NCI-H1436 (cell line): ENCODE data around the gene TLR6.
"Not testable (repeated sequence)": the region's sequence is repeated elsewhere in the genome, so short reads cannot be mapped to it uniquely, and the experiment has no call there.

Experiments
- DNase-seq: peaks from one replicate; lab custom pipeline; 2025; lab: John Stamatoyannopoulos, UW

TLR6 gene

DNA sequence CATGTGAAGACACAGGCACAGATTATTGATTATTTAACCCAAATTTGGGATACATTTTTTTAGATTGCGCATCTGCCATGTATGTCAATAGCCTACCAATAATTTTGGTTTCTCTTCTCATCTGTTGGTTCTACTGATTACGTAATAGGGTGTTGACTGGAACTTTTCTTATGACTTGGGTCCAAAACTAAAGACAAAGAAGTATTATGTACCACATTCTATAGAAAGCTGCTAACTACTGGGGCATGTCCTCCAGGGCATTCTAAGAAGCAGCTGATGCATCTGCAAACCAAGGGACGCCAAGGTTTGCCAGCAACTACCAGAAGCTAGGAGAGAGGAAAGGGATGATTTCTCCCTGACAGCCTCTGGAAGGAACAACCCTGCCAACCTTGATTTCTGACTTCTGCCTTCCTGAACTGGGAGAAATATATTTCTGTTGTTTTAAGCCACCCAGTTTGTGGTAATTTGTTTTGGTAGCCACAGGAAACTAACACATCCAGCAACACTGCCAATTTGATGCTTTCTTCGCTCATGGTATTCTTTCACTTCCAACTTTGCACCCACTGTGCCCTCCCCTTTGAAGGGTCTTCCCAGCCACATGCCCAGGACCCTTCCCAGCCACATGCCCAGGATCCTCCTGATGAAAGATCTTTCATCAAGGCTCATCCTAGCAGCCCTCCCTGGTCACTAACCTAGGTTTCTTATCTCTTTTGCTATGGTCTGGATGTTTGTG, 36.1 kb downstream of the TLR6 start:
- DNase-seq, result no peak

DNA sequence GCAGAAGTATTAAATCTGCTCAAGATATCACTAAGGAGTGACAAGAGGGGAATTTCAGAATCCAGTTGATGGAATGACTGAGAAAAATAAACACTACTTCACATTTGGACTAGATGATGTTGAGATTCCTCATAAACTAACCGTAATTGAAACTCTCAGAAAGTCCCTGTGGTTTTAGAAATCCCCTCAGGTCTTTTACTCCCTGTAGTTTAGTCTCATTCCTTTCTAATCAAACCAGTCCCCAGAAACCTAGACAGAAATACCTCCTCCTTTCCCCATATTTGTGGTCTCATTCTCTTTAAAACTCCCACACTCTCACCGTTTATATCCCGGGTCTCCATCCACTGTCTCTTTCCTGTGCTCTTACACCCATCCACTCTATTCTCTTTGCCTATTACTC, 37.0 kb downstream of the TLR6 start:
- no peak for DNase-seq

DNA sequence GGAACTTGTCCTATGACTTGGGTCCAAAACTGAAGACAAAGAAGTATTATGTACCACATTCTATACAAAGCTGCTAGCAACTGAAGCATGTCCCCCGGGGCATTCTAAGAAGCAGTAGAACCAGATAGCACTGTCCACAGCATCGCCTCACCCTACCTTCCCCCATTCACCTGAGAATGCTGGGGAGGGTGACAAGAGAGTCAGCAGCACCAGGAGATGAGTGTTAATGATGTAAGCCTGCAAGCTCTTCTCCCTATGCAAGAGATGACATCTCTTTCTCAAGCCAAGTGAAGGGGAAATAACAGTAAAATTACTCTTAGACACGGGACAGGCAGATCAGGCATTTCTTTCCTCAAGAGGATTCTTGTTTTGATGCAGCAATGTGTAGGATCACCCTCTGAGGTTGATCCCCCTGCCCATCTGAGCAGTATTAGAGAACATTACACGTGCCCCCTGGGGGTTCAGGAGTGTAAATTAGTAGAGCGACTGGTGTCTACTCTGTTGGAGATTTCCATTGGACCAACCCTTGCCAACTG, 38.1 kb downstream of the TLR6 start:
- DNase-seq, result no peak

DNA sequence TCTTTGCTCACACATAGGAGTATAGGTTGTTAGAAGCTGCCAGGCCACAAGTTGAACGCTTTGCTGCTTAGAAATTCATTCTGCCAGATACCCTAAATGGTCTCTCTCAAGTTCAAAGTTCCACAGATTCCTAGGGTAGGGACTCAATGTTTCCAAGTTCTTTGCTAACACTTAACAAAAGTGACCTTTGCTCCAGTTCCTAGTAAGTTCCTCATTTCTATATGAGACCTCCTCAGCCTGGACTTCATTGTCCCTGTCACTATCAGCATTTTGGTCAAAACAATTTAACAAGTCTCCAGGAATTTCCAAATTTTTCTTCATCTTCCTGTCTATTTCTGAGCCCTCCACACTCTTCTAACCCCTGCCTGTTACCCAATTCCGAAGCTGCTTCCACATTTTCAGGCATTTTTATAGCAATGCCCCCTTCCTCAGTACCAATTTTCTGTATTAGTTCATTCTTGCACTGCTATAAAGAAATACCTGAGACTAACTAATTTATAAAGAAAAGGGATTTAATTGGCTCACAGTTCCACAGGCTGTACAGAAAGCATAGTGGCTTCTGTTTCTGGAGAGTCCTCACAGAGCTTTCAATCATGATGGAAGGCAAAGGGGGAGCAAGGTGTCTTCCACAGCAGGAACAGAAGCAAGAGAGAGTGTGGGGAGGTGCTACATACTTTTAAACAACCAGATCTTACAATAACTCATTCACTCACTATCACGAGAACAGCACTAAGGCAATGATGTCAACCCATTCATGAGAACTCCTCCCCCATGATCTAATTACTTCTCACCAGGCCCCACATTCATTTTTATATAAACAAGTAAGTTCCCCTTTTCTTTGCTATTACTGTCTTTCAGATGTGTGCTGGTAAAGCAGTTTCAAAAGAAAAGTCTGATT, 40.5 kb downstream of the TLR6 start:
- DNase-seq, result no peak

DNA sequence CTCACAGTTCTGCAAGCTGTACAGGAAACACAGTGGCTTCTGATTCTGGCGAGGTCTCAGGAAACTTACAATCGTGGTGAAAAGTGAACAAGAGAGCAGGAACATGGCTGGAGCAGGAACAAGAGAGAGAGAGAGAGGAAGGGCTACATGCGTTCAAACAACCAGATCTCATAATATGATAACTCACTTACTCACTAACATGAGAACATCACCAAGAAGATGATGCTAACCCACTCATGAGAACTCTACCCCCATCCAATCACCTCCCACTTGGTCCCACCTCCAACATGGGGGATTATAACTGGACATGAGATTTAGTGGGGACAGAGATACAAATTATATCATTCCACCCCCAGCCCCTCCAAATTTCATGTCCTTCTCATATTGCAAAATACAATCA, 42.2 kb downstream of the TLR6 start:
- DNase-seq, result no peak

DNA sequence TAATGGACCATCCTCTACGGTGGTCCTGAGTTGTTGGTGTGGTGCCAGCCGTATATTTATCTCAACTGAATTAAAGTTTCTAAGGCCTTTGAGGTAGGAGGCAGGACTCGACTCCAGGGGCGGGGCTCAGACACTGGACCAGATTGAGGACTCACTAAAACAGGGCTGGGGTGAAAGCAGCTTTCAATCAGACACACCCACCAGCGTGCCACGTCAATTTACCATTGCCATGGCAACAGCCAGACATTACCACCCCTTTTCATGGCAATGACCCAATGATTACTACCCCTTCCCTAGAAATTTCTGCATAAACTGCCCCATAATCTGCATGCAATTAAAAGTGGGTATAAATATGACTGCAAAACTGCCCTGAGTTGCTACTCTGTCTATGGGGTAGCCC, 45.3 kb downstream of the TLR6 start:
- no peak for DNase-seq

DNA sequence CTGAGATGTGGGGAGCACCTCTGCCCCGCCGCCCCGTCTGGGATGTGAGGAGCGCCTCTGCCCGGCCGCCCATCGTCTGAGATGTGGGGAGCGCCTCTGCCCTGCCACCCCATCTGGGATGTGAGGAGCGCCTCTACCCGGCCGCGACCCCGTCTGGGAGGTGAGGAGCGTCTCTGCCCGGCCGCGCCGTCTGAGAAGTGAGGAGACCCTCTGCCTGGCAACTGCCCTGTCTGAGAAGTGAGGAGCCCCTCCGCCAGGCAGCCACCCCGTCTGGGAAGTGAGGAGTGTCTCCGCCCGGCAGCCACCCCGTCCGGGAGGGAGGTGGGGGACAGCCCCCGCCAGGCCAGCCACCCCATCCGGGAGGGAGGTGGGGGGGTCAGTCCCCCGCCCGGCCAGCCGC, 49.2 kb downstream of the TLR6 start:
- not testable (repeated sequence) for DNase-seq

DNA sequence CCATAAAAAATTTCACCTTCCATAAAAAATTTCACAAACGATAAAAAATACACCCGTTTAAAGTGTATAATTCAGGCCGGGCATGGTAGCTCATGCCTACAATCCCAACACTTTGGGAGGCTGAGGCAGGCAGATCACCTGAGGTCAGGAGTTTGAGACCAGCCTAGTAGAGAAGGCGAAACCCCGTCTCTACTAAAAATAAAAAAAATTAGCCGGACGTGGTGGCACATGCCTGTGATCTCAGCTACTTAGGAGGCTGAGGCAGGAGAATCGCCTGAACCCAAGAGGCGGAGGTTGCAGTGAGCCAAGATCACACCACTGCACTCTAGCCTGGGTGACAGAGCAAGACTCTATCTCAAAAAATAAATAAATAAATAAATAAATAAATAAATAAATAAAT, 50.4 kb downstream of the TLR6 start:
- DNase-seq, result not testable (repeated sequence)

DNA sequence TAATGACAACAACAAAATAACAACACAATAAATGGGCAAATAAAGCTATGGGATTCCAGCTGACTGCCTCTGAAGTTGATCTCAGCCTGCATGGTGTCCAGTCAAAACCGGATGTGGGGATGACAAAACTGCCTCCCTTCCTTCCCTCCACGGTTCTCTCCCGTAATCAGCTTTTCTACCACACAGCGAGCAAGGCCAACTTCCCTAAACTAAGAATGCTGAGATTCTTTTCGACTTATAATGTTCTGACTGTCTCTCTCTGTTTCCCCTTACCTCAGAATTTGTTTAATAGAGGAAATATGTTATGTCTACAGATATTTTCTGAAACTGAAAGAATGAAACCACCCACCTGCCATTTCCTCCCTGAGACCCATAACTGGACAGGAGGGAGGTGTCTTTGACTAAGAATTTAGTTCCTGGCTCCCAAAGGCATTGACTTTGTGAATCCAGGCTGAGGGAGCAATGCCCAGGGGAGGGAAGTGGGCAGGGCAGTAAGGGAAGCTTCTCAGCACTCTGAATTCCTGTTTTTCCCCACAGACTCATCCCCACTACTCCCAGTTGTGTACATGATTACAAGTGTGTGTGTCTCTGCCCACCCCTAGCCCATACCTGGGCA, 51.0 kb downstream of the TLR6 start:
- DNase-seq, result no peak

DNA sequence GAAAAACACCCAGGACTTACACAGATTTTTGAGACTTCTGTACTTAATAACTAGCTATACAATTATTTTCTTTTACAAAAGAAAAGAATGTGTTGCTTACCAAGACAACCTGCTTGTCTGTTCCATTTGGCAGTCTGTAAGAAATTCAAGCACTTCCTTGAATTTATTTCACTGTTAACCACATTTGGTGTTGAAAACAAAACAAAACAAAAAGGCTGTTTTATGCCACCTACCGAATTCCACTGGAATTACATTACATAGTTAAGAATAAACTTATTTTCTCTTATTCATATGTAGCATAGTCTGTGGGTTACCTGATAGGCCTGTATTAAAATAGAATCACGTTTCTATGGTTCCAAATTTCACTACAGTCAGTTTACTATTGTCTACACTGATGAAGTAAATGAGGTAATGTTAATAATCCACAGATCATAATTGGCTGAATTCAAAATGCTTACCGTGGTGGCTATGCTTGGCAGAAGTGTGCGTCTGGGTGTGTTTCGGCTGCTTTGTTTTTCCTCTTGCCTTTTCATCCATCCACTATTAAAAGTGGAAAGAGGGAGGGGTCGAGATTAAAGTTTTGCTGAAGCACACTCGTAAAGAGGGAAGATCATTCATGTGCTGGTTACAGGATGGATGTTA, 51.8 kb downstream of the TLR6 start, which contains the start of gene TLR1:
Gene TLR1, minus strand, starts transcription at position 138 of the 642 bp plus-strand sequence. CDS start 5,960 bp downstream, outside the sequence.
- no peak for DNase-seq

DNA sequence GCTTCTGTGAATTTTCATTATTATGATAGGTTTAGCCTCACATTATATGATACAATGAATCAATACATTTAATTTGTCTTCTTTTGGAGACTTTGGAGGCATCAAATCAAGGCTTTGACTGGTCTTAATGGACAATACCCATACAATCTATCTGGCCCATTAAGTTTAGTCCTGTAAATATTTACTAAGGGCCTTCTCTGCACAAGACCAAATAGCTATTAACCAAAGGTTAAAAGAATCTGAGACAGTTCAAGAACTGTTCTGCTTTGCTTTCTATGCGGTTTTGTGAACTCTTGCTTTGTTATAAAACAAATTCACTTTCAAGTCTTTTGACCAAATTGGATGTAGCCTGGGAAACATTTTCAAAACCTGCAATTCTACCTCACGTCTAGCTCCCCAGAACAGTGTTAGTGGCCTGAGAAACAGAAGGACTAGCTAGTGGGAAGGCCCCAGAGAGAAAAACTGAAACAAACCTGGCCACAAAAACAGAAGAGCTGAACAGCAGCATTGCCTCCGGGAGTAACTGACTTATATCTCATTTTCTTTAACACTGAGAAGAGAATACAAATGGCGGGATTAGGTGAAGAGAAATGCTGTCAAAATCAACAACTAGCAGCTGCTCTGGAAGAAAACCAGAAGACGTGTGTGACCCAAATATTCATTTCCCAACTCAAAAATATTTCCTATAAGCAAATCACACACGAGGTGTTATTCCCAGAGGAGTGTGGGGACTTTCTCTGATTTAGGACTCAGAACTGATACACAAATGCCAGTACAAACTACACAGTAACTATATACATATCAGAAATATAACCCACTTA, 52.6 kb downstream of the TLR6 start:
- DNase-seq, result no peak

DNA sequence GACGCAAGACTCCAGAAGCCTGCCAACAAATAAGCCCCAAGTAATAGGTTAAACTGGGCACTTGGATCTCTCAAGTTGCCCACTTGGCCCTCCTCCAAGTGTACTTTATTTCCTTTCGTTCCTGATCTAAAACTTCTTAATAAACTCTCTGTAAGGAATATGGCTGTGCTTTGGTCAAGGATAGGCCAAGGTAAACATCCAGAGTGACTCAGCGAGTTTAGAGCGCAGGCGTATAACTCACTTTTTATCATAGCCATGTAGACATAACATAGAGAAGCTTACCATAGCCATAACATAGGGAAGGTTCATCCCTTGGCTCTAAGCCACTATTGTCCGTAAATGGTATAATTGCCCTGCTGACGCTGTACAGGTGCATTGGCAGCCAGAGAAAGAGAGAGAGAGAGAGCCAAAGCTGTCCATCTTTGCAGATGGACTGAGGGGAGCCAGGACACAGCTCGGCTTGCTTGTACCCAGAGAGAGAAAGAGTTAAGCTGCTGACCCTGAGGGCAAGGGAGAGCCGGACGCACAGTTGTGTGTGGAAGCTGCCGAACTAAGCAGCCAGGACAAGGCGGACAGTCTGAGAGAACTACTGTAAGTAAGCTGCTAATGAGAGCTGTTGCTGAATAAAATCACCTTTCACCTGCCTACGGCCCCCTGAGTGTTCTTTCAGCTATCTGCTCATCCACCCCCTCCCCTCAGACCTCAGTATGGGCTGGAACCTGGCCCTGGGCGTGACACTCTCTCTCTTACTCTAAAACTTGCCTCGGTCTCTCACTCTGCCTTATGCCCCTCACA, 53.9 kb downstream of the TLR6 start:
- no peak for DNase-seq

DNA sequence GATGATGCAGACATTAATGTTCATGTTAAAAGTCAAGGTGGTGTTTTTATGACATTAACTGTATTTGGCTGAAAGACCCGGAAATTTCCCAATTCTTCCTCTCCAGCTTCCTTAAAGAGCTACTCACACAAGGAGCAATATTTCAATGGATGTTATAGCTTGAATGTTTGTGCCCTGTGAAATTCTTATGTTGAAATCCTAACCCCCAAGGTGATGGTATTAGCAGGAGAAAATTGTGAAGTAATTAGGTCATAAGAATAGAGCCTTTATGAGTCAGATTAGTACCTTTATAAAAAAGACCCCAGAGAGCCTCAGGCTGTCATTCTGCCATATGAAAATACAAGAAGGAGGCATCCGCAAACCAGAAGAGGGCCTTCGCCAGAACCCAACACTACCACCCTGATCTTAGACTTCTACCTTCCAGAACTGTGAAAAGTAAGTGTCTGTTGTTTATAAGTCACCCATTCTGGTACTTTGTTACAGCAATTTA, 55.6 kb downstream of the TLR6 start:
- no peak for DNase-seq

DNA sequence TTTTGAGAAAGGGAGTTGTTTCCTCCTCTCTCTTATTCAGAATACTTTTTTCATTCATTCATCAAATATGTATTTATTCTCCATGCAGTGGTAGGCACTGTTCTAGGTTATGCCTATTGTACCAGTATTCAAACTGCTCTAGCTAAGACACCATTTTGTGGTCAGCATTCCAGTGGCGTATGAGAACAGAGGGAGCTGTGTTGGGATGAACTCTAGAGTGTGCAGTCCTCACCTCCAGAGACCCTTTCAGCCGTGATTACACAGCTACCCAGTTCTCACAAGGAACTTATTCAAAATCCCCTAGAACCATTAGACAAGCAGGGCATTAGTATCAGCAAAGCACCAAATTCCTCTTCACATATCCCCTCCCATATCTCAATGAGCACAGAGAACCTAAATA, 56.3 kb downstream of the TLR6 start:
- DNase-seq, result no peak

DNA sequence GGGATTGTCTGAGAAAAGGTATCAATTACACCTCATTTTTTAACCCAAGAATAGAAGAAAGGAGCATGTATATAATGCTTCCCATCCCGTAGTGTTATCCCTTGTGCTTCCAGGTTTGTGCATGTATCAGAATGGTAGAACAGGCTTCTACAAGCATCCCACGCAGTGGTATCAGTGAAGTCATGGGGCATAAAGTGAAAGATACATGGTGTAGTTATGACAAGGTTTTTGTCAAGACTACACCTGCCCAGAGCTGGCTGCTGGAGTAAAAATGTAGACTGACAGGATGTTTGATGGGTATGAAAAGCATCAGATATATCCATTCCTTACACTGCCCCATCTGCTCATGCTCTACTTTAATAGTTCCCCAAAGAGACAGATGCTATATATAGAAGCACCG, 61.5 kb downstream of the TLR6 start:
- DNase-seq, result no peak

DNA sequence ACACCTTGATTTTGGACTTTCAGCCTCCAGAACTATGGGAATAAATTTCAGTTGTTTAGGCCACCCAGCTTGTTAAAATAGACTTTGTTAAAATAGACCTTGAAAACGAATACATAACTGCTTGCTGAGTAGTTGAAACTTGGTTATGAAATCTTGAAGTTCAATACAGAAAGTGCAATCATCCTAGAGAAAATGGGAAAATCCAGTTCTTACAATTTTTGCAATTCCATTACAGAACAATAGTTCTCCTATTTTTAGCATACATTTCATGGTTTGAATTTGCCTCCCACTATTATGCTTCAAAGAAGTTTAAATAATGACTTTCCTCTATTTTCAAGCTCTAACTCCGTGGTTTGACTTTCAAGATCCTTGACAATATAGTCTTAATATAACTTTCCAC, 62.6 kb downstream of the TLR6 start:
- DNase-seq, result no peak

DNA sequence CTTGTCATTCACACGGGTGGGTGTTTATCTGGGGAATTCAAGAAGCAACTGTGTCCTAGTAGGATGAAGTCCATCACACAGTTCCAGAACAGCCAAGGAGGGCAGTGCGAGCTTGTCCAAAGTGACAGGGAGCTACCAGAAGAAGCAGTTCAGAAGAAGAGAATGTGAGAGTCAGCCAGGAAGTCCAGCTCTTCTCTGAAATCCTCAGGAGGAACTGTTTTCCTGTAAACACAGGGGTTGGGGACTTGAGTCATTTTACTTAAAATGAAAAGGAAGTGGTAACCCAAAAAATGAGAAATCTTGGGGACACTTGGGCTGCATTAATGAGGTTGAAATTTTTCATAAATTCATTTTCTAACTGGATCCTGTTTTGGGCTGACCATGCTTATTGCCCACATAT, 65.6 kb downstream of the TLR6 start:
- DNase-seq, result no peak

DNA sequence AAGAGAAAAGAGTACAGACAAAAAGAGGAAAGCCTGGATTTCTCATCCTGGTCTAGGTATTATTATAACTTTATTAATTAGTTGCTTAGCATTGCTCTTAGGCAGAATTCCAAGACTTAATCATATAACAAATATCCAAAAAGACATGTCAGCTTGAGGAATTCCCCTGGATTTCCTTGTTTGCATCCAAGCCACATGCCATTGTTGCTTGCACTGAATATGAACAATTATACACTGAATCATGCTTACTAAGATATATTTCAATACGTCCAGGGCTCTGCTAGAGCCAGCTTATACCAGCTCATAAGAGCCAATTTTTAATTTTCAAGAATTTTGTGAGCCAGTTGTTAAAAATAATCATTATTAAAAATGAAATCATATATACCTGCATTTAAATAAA, 68.3 kb downstream of the TLR6 start:
- no peak for DNase-seq

DNA sequence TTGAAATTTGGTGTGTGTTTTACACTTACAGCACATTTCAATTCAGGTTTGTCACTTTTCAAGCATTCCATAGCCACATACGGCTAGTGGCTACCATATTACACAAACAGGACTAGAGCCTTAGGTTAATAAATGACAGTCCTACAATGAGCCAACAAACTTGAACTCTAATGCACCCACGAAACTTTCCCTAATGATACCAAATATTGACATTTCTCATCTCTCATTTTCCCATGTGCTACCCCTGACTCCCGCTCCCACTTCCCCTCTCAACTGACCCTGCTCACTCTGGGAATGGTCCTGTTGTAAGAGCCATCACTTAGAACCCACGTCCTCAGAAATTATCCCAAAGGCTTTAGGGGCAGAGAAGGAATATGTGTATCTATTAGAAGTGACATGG, 68.9 kb downstream of the TLR6 start:
- DNase-seq, result no peak

DNA sequence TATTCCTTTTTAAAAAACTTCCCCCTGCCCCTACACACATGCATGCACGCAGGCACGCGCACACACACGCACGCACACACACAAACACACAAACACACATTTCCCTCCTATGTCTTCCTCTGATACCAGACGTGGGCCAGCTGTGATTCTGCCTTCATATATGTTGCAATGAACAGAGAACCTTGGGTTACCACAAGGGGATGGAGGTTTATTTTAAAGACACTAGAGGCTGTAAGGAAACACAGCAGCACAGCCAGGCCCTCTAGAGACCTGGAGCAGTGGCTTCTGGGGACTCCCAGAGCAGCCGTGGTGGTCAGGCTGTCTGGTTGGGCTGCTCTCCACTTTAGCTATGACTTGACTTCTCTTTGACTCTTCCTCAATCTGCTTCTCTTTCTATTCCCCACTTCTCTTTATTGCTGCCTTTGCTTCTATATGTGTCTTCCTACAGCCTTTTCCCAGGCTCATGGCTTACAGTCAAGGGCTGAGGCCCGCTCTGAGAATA, 70.7 kb downstream of the TLR6 start:
- DNase-seq, result no peak
